K562 (cell line): Measurements from ENCODE around the gene CCDC7. TPM values are rescaled to one million over a fixed set of nuclear protein-coding genes. Genes with fewer than 3 reads are reported as not detected.

Experiments
- CTCF ChIP-seq, 3 experiments: IDR thresholded peaks in 2 of 3; conservative IDR thresholded peaks in 1 of 3; 2 replicates each; pipeline ENCODE4 v1.5.1; 2011 to 2012; ENCODE audit warnings: low read length in 3 of 3, mild to moderate bottlenecking in 3 of 3, control low read depth in 2 of 3, improper control_type of control experiment in 1 of 3, inconsistent platforms in 1 of 3, low read depth in 1 of 3, mixed read lengths in 1 of 3, moderate library complexity in 1 of 3; ENCODE audit not compliant: insufficient read depth in 2 of 3
- EHMT2 ChIP-seq: fragments of 450-650 bp; IDR thresholded peaks from 2 replicates; pipeline ENCODE4 v1.6.1; 2018; ENCODE audit warnings: antibody characterized with exemption
- ETS1 ChIP-seq: conservative IDR thresholded peaks from 2 replicates; pipeline ENCODE4 v1.6.1; 2011; ENCODE audit warnings: low read depth, mild to moderate bottlenecking, low read length; ENCODE audit not compliant: control insufficient read depth
- HMGXB4 ChIP-seq: sonication (generic); formaldehyde crosslinking; IDR thresholded peaks from 2 replicates; pipeline ENCODE4 v1.8.1; 2023; ENCODE audit warnings: mild to moderate bottlenecking, missing genetic modification reagents
- MGA ChIP-seq: fragments of 450-650 bp; IDR thresholded peaks from 2 replicates; pipeline ENCODE4 v1.6.1; 2016; ENCODE audit warnings: mild to moderate bottlenecking, moderate library complexity
- PTTG1 ChIP-seq: fragments of 450-650 bp; IDR thresholded peaks from 2 replicates; pipeline ENCODE4 v1.6.1; 2016; ENCODE audit warnings: low read depth, mild to moderate bottlenecking, missing genetic modification characterization, missing compliant biosample characterization
- THAP12 ChIP-seq: fragments of 250-450 bp; sonication (Bioruptor Pico); IDR thresholded peaks from 2 replicates; pipeline ENCODE4 v1.9.0; 2021; ENCODE audit warnings: mild to moderate bottlenecking, inconsistent platforms
- ZNF583 ChIP-seq: fragments of 250-450 bp; sonication (Bioruptor Pico); IDR thresholded peaks from 2 replicates; pipeline ENCODE4 v1.4.0; 2020
- polyA plus RNA-seq, 8 experiments: library from polyadenylated mRNA; depleted of rRNA in 4 of 8; stranded (reverse) in 5 of 8; unstranded in 3 of 8; fragments of >200 nt; fragmentation: Nextera tagmentation in 2 of 8; fragmentation: Illumina TruSeq in 1 of 8; extraction: Ambion mirVana in 2 of 8; extraction: Trizol in 1 of 8; gene quantifications; 2 replicates each; pipeline versions ENCODE4 v1.2.1 to v1.2.3, GENCODE V29; 2011 to 2014; ENCODE audit warnings: inconsistent platforms in 1 of 8, missing spikeins in 1 of 8
- total RNA-seq, 7 experiments: library from RNA; depleted of rRNA in 6 of 7; stranded (reverse); fragments of >200 nt in 6 of 7; fragmentation: Illumina TruSeq in 2 of 7; extraction: Trizol in 2 of 7; gene quantifications; 2 replicates each; pipeline versions ENCODE4 v1.2.1 to v1.2.3, GENCODE V29; 2011 to 2021; ENCODE audit warnings: low replicate concordance in 1 of 7

CCDC7 gene
- total and polyA plus RNA-seq, 9 of the 15 experiments (the other 6 are each of a cell fraction or from before 2014, with no cell fraction given): 1.5 to 6.6 (median 2.7) TPM

GRCh38 chr10:32501906-32502305 lies 56.0 kb downstream of the CCDC7 start (continued):
- TF ChIP-seq MGA: no peak
- no peak for TF ChIP-seq ZNF583 (CRISPR knock-in tag)
- no peak for TF ChIP-seq PTTG1 (tag)
- no peak for TF ChIP-seq HMGXB4 (CRISPR knock-in tag)
- no peak for TF ChIP-seq EHMT2
- no peak for TF ChIP-seq CTCF (IDR thresholded peaks at IDR 0.05 in 2 of 3, conservative IDR thresholded peaks at IDR 0.05 in 1 of 3; ENCODE audit: insufficient read depth in 2 of 3, low read depth in 1 of 3, low read length in 3 of 3)
- TF ChIP-seq ETS1: no peak
- no peak for TF ChIP-seq THAP12 (CRISPR knock-in tag)
